H1 (cell line): Measurements from ENCODE around the gene PALM. TPM values are rescaled to one million over a fixed set of nuclear protein-coding genes. Genes with fewer than 3 reads are reported as not detected.

ENCODE experiments used
- CTCF ChIA-PET: fragments of 300-600 bp; sonication (Branson Sonifier 250); formaldehyde crosslinking; loops from one replicate; lab custom pipeline; 2021; ENCODE audit not compliant: partially characterized antibody; lab: Charles Lee
- POLR2A ChIA-PET: fragments of 300-600 bp; sonication (Branson Sonifier 250); formaldehyde crosslinking; loops from one replicate; lab custom pipeline; 2021; ENCODE audit warnings: inconsistent platforms; ENCODE audit not compliant: partially characterized antibody; lab: Charles Lee
- DNase-seq, 2 experiments: peaks; one replicate each; pipeline versions ENCODE4 v3.0.0 to v3.0.0-alpha.2; 2010 to 2022; ENCODE audit warnings: low spot score in 2 of 2, low read depth in 1 of 2, mixed read lengths in 1 of 2
- FAIRE-seq: peaks from 2 replicates; lab custom pipeline; 2011; peaks lifted over from hg19 to GRCh38; lab: Jason Lieb, UNC
- H2AFZ ChIP-seq: 2 replicates; pipeline ENCODE4 v1.8.1; 2012; ENCODE audit warnings: low read length, inconsistent platforms
- H2AK5ac ChIP-seq: 2 replicates; pipeline ENCODE4 v1.6.1; 2013; ENCODE audit warnings: low read depth, low read length
- H2BK120ac ChIP-seq: replicated peaks from 2 replicates; pipeline ENCODE3; 2013; ENCODE audit warnings: low read depth, low read length, inconsistent platforms
- H2BK12ac ChIP-seq: 2 replicates; pipeline ENCODE4 v1.6.1; 2013; ENCODE audit warnings: low read depth, low read length
- H2BK15ac ChIP-seq: 2 replicates; pipeline ENCODE4 v1.6.1; 2013; ENCODE audit warnings: low read length
- H2BK20ac ChIP-seq: 2 replicates; pipeline ENCODE4 v1.6.1; 2013; ENCODE audit warnings: low read length
- H2BK5ac ChIP-seq: 2 replicates; pipeline ENCODE4 v1.6.1; 2013; ENCODE audit warnings: low read depth, low read length
- H3K14ac ChIP-seq: 2 replicates; pipeline ENCODE4 v1.6.1; 2013; ENCODE audit warnings: inconsistent platforms; ENCODE audit not compliant: insufficient read length
- H3K18ac ChIP-seq: 2 replicates; pipeline ENCODE4 v1.6.1; 2013; ENCODE audit warnings: low read length; ENCODE audit errors: extremely low read depth
- H3K23ac ChIP-seq: 2 replicates; pipeline ENCODE4 v1.6.1; 2013; ENCODE audit warnings: inconsistent platforms; ENCODE audit not compliant: insufficient read length
- H3K23me2 ChIP-seq: 2 replicates; pipeline ENCODE4 v1.6.1; 2013; ENCODE audit warnings: low read depth, low read length
- H3K27ac ChIP-seq: 2 replicates; pipeline ENCODE4 v1.6.1; 2011; ENCODE audit warnings: low read depth, low read length, inconsistent platforms
- H3K27me3 ChIP-seq, 4 experiments: replicated peaks in 1 of 4; 1 replicate in 1 of 4; 2 replicates in 3 of 4; pipeline versions ENCODE4 v1.6.1 to v1.8.1; 2011 to 2013; ENCODE audit warnings: low read length in 3 of 4, mild to moderate bottlenecking in 3 of 4, inconsistent platforms in 2 of 4, mixed read lengths in 2 of 4, moderate library complexity in 1 of 4; ENCODE audit not compliant: control insufficient read depth in 3 of 4, insufficient read depth in 3 of 4; ENCODE audit errors: extremely low read depth in 1 of 4
- H3K36me3 ChIP-seq, 4 experiments: 2 replicates each; pipeline versions ENCODE4 v1.6.1 to v1.8.1; 2011 to 2013; ENCODE audit warnings: mild to moderate bottlenecking in 4 of 4, low read length in 3 of 4, moderate library complexity in 2 of 4, control low read depth in 1 of 4, inconsistent platforms in 1 of 4; ENCODE audit not compliant: insufficient read depth in 4 of 4, control insufficient read depth in 2 of 4
- H3K4ac ChIP-seq: replicated peaks from 2 replicates; pipeline ENCODE3; 2013; ENCODE audit warnings: low read length, low read depth, mixed read lengths, inconsistent platforms; ENCODE audit not compliant: insufficient read length
- H3K4me1 ChIP-seq, 4 experiments: replicated peaks in 1 of 4; 1 replicate in 1 of 4; 2 replicates in 3 of 4; pipeline versions ENCODE4 v1.6.1 to v1.8.1; 2011 to 2013; ENCODE audit warnings: low read length in 3 of 4, inconsistent platforms in 2 of 4, mixed read lengths in 1 of 4; ENCODE audit not compliant: insufficient read depth in 4 of 4, control insufficient read depth in 3 of 4
- H3K4me2 ChIP-seq, 2 experiments: 2 replicates each; pipeline versions ENCODE4 v1.6.1 to v1.8.1; 2011 to 2013; ENCODE audit warnings: low read depth in 2 of 2, low read length in 2 of 2, control low read depth in 1 of 2, inconsistent platforms in 1 of 2, mild to moderate bottlenecking in 1 of 2; ENCODE audit not compliant: insufficient read depth in 1 of 2
- H3K4me3 ChIP-seq, 4 experiments: fragments of 200-600, 300-600 bp in 1 of 4; sonication (generic), shearing (Covaris generic), sonication (Bioruptor Twin) in 1 of 4; 2 replicates each; pipeline versions ENCODE4 v1.5.1 to v1.8.1; 2011 to 2016; ENCODE audit warnings: low read length in 4 of 4, low read depth in 3 of 4, control low read depth in 2 of 4, inconsistent platforms in 2 of 4, mild to moderate bottlenecking in 2 of 4, mixed read lengths in 1 of 4, moderate library complexity in 1 of 4; ENCODE audit not compliant: insufficient read depth in 2 of 4; ENCODE audit errors: extremely low read depth in 1 of 4
- H3K56ac ChIP-seq: replicated peaks from 2 replicates; pipeline ENCODE3; 2013; ENCODE audit warnings: low read depth, mild to moderate bottlenecking, mixed read lengths, low read length, inconsistent platforms; ENCODE audit not compliant: insufficient read length
- H3K79me1 ChIP-seq: 2 replicates; pipeline ENCODE4 v1.6.1; 2013; ENCODE audit warnings: low read depth, low read length, control low read depth
- H3K79me2 ChIP-seq, 2 experiments: 2 replicates each; pipeline versions ENCODE4 v1.6.1 to v1.8.1; 2012 to 2013; ENCODE audit warnings: low read length in 2 of 2, mild to moderate bottlenecking in 2 of 2, inconsistent platforms in 1 of 2; ENCODE audit not compliant: insufficient read depth in 2 of 2, control insufficient read depth in 1 of 2
- H3K9ac ChIP-seq, 4 experiments: replicated peaks in 1 of 4; 1 replicate in 1 of 4; 2 replicates in 3 of 4; pipeline versions ENCODE4 v1.6.1 to v1.8.1; 2011 to 2013; ENCODE audit warnings: low read depth in 3 of 4, low read length in 3 of 4, control low read depth in 2 of 4, mild to moderate bottlenecking in 2 of 4, moderate library complexity in 2 of 4, inconsistent platforms in 1 of 4; ENCODE audit errors: extremely low read depth in 1 of 4
- H3K9me3 ChIP-seq, 2 experiments: 2 replicates each; pipeline versions ENCODE4 v1.6.1 to v1.8.1; 2012 to 2013; ENCODE audit warnings: mild to moderate bottlenecking in 2 of 2, moderate library complexity in 2 of 2, control low read depth in 1 of 2, inconsistent platforms in 1 of 2, low read depth in 1 of 2, low read length in 1 of 2, mixed read lengths in 1 of 2; ENCODE audit not compliant: insufficient read depth in 2 of 2
- H4K20me1 ChIP-seq, 2 experiments: replicated peaks in 1 of 2; 2 replicates each; pipeline versions ENCODE3 to v1.8.1; 2011 to 2013; ENCODE audit warnings: inconsistent platforms in 2 of 2, low read length in 2 of 2, mild to moderate bottlenecking in 1 of 2; ENCODE audit not compliant: insufficient read depth in 2 of 2, control insufficient read depth in 1 of 2
- H4K5ac ChIP-seq: 2 replicates; pipeline ENCODE4 v1.6.1; 2013; ENCODE audit warnings: low read length, low read depth, mixed read lengths, inconsistent platforms; ENCODE audit not compliant: insufficient read length
- H4K8ac ChIP-seq: 2 replicates; pipeline ENCODE4 v1.8.0; 2013; ENCODE audit warnings: mild to moderate bottlenecking, moderate library complexity, low read length, inconsistent platforms; ENCODE audit not compliant: insufficient read depth; ENCODE audit errors: extremely low read depth
- H4K91ac ChIP-seq: replicated peaks from 2 replicates; pipeline ENCODE3; 2013; ENCODE audit warnings: low read length, mixed read lengths, inconsistent platforms; ENCODE audit not compliant: insufficient read length
- EZH2 ChIP-seq: fragments of 200-600 bp; sonication (generic); IDR thresholded peaks from 2 replicates; pipeline ENCODE4 v1.7.1; 2012; ENCODE audit warnings: low read depth, mild to moderate bottlenecking, moderate library complexity, low read length, inconsistent platforms; ENCODE audit not compliant: severe bottlenecking
- RBBP5 ChIP-seq: IDR thresholded peaks from 2 replicates; pipeline ENCODE4 v1.7.1; 2012; ENCODE audit warnings: low read depth, mild to moderate bottlenecking, inconsistent platforms, low read length, moderate library complexity, borderline replicate concordance
- SIN3A ChIP-seq, 2 experiments: IDR thresholded peaks in 1 of 2; conservative IDR thresholded peaks in 1 of 2; 2 replicates each; pipeline ENCODE4 v1.6.1; 2011 to 2012; ENCODE audit warnings: low read length in 2 of 2, improper control_type of control experiment in 1 of 2, low read depth in 1 of 2, mild to moderate bottlenecking in 1 of 2
- SRF ChIP-seq: IDR thresholded peaks from 2 replicates; pipeline ENCODE4 v1.6.1; 2011; ENCODE audit warnings: mild to moderate bottlenecking, low read depth, low read length, moderate library complexity
- TBP ChIP-seq: IDR thresholded peaks from 2 replicates; pipeline ENCODE4 v1.6.1; 2011; ENCODE audit warnings: low read depth, low read length, improper control_type of control experiment
- TEAD4 ChIP-seq: IDR thresholded peaks from 2 replicates; pipeline ENCODE4 v1.6.1; 2012; ENCODE audit warnings: low read depth, low read length, inconsistent platforms, mixed read lengths
- YY1 ChIP-seq: IDR thresholded peaks from 2 replicates; pipeline ENCODE4 v1.6.1; 2011; ENCODE audit warnings: low read depth, mild to moderate bottlenecking, low read length
- WGBS, 2 experiments: shearing (Covaris generic) in 1 of 2; methylation state at CpG; one replicate each; pipeline versions ENCODE4 v1.1.6 to v1.1.7; 2013 to 2015; ENCODE audit warnings: low lambda C conversion rate in 2 of 2, mixed read lengths in 2 of 2, inconsistent platforms in 1 of 2, low coverage in 1 of 2, missing lambda C conversion rate in 1 of 2; ENCODE audit not compliant: insufficient replicate concordance in 2 of 2, insufficient coverage in 1 of 2, insufficient read length in 1 of 2; ENCODE audit errors: extremely low coverage in 1 of 2, missing lambda C conversion rate in 1 of 2; 5-methylcytosine and 5-hydroxymethylcytosine counted together
- polyA plus RNA-seq, 7 experiments: library from polyadenylated mRNA; depleted of rRNA in 3 of 7; stranded (reverse) in 5 of 7; unstranded in 2 of 7; fragments of >200 nt in 5 of 7; fragments of 200-250 nt in 2 of 7; gene quantifications; 1 replicate in 5 of 7; 2 replicates in 1 of 7; 4 replicates in 1 of 7; pipeline versions ENCODE4 v1.2.1 to v1.2.3, GENCODE V29; 2011 to 2013; ENCODE audit warnings: missing spikeins in 2 of 7, mixed read lengths in 2 of 7
- total RNA-seq: library from RNA; stranded (reverse); fragmentation: NEBNext Ultra II Directional; extraction: Animal tissue kit (Norgen Biotek cat#: 25700); gene quantifications from 2 replicates; pipeline ENCODE4 v1.2.1, GENCODE V29; 2021
- TF ChIP-seq, protein P1 (sequence below), 3 experiments: IDR thresholded peaks; 1 replicate in 2 of 3; 2 replicates in 1 of 3; pipeline versions ENCODE4 v1.5.1 to v1.6.1; 2011; ENCODE audit warnings: low read length in 3 of 3, mild to moderate bottlenecking in 3 of 3, inconsistent platforms in 2 of 3, low read depth in 1 of 3, moderate library complexity in 1 of 3; ENCODE audit not compliant: insufficient read depth in 1 of 3; ENCODE audit errors: control extremely low read depth in 1 of 3

The PALM gene
- total and polyA plus RNA-seq, 2 of the 8 experiments (the other 6 are each of a cell fraction or from before 2014, with no cell fraction given): 5.7 to 16.5 TPM

DNA sequence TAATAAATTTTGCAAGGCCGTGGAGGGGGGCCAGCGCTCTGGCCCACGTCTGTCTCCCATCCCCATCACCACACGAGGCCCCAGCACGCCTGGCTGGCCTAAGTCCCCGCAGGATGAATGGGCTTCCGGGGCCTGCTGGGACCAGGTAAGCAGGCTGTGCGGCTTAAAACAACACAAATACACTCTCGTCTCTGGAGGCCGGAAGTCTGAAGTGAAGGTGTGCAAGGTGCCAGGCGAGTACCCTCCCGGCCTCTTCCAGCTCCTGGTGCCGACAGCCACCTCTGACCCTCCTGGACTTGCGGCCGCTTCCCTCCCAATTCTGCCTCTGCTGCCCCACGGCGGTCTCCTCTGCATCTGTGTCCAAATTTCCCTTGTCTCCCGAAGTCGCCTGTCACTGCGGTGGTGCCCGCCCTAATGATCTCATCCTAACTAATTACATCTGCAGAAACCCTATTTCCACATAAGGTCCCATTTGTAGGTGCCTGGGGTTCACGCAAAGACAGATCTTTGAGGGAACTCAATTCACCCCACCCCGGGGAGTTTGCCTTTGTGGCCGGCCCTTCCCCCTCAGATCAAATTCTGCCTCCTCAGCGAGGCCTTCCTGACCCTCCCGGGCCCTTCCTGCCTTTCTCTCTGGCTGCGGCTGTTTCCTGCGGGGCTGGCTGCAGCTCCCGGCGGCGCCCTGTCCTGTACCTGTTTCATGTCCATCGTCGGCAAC lies 80.4 kb downstream of the PALM start:
- Histone ChIP-seq H4K5ac (peak overlapping the region; percentile 45), H3K36me3 (no peaks in the 10 kb centered on the region), H3K79me1 (no peaks in the 10 kb centered on the region; the same call in 1 of the 2 replicates), H3K18ac (peak overlapping the region; percentile 25), H2BK20ac (no peak overlapping the region), H2AK5ac (0 out of 2 replicates have a peak overlapping the region, but pooled peaks have one; percentile 32), H3K56ac (no peak overlapping the region), H2BK5ac (peak overlapping the region; percentile 84), H3K23ac (no peak overlapping the region), H3K9ac (no peak overlapping the region; a peak in 1 of 7 replicates), H3K79me2 (peaks cover 0 to 2% of the 10 kb centered on the region in 2 experiments; a peak in 2 of 4 replicates), H3K4me3 (no peak overlapping the region), H3K4me2 (peak overlapping the region; percentile 23 to 56; a peak in 3 of 4 replicates), H2BK15ac (no peak overlapping the region), H3K4ac (peak overlapping the region; percentile 75), H3K27ac (peak overlapping the region; percentile 42; the same call in 1 of the 2 replicates), H4K91ac (peak overlapping the region; percentile 94), H3K27me3 (no peaks in the 10 kb centered on the region), H4K20me1 (no peaks in the 10 kb centered on the region), H2BK12ac (peak overlapping the region; percentile 97; the same call in 1 of the 2 replicates), H2BK120ac (no peak overlapping the region), H4K8ac (peak overlapping the region; percentile 63), H2AFZ (no peak overlapping the region), H3K23me2 (no peaks in the 10 kb centered on the region), H3K4me1 (peaks cover 0 to 36% (median 16%) of the 10 kb centered on the region in 4 experiments; a peak in 6 of 7 replicates), H3K9me3 (no peaks in the 10 kb centered on the region), H3K14ac (no peak overlapping the region)
- DNase-seq (peak in 1 of 2 experiments; percentile 74), FAIRE-seq (no peak)
- ChIA-PET POLR2A (interaction anchor here (0.7 to 5.8 kb wide), 11 partner anchors 8 to 195 kb away, joined by 3 to 85 read pairs (median 4); partner anchors contain the start of genes PTBP1 and WDR18), CTCF (interaction anchor here (0.5 to 5.2 kb wide), 6 partner anchors 10 to 47 kb away, joined by 3 to 23 read pairs (median 4); no protein-coding TSS in a partner anchor)
- 40% methylated on average over 28 of the region's 33 CpGs; no CpG with 5 or more reads in 1 of the 2 experiments for WGBS, 2 experiments
- TF ChIP-seq, protein P1, sequence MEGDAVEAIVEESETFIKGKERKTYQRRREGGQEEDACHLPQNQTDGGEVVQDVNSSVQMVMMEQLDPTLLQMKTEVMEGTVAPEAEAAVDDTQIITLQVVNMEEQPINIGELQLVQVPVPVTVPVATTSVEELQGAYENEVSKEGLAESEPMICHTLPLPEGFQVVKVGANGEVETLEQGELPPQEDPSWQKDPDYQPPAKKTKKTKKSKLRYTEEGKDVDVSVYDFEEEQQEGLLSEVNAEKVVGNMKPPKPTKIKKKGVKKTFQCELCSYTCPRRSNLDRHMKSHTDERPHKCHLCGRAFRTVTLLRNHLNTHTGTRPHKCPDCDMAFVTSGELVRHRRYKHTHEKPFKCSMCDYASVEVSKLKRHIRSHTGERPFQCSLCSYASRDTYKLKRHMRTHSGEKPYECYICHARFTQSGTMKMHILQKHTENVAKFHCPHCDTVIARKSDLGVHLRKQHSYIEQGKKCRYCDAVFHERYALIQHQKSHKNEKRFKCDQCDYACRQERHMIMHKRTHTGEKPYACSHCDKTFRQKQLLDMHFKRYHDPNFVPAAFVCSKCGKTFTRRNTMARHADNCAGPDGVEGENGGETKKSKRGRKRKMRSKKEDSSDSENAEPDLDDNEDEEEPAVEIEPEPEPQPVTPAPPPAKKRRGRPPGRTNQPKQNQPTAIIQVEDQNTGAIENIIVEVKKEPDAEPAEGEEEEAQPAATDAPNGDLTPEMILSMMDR (IDR thresholded peaks at IDR 0.05; ENCODE audit: control extremely low read depth in 1 of 3, insufficient read depth in 1 of 3, low read depth in 1 of 3, low read length in 3 of 3): peak in 2 of 3 experiments; percentile 11 to 14; a peak in 2 of 4 replicates
- TF ChIP-seq TEAD4 (no peak), YY1 (no peak), SRF (no peak), EZH2 (no peak), SIN3A (conservative IDR thresholded peaks at IDR 0.05 in 1 of 2, IDR thresholded peaks at IDR 0.05 in 1 of 2; ENCODE audit: low read depth in 1 of 2, low read length in 2 of 2) (no peak), TBP (no peak), RBBP5 (no peak)
